Measurements from ENCODE around the gene ZBTB38. TPM values are rescaled to one million over a fixed set of nuclear protein-coding genes. Genes with fewer than 3 reads are reported as not detected.

Gene ZBTB38
- total and polyA plus RNA-seq, 9 donors = 23.2 to 125 (median 78.7) TPM

DNA sequence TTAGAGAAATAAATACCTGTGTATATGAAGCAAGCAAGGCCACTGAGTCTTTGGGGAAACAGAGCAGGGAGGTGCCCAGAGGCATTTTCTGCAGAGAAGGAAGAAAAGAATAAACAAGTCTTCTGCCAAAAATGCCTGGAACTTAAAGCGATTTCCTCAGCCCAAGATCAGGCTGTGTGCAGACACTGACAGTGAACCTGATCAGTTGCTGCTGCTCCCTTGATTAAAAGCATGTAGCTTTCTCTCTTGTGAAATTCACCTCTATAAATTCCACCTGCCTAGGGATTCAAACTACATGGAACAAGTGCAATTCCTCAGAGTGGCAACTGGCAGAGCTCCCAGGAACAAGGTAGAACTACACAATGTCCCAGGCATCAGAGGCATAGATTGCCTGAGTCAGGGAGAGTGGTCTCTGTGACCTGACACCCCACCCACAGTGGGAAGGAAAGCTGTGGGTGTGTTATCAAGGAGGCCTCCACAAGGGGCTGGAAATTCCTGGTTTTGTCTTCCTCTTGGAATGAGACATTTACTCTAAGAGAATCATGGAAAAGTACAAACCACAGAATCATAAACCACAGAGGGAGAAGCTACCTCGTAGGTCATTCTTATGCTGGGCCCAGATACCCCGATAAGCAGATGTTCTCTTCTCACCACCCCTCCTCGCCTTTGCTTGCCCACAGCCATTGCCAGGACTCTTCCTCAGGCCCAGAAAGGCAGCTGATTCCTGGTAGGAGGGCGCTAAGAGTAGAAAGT, 1.8 kb upstream of the ZBTB38 start:
- DNase-seq = peak in 4 of 5 donors; percentile 35 to 56 (median 40)
- no peaks in the 10 kb centered on the region for H3K27me3 ChIP-seq
- TF ChIP-seq EP300 (IDR thresholded peaks at IDR 0.05) (no peak), POLR2A (IDR thresholded peaks at IDR 0.05) (no peak)
- TF ChIP-seq, protein P1, sequence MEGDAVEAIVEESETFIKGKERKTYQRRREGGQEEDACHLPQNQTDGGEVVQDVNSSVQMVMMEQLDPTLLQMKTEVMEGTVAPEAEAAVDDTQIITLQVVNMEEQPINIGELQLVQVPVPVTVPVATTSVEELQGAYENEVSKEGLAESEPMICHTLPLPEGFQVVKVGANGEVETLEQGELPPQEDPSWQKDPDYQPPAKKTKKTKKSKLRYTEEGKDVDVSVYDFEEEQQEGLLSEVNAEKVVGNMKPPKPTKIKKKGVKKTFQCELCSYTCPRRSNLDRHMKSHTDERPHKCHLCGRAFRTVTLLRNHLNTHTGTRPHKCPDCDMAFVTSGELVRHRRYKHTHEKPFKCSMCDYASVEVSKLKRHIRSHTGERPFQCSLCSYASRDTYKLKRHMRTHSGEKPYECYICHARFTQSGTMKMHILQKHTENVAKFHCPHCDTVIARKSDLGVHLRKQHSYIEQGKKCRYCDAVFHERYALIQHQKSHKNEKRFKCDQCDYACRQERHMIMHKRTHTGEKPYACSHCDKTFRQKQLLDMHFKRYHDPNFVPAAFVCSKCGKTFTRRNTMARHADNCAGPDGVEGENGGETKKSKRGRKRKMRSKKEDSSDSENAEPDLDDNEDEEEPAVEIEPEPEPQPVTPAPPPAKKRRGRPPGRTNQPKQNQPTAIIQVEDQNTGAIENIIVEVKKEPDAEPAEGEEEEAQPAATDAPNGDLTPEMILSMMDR (IDR thresholded peaks at IDR 0.05) = no peak
- no peaks in the 10 kb centered on the region for H3K36me3 ChIP-seq
- intact Hi-C loops (cut with DNase I) = loop anchor here in 3 of 4 donors (5.0 kb wide), 3 partner anchors 46 to 91 kb away; no protein-coding TSS in a partner anchor
- no peaks in the 10 kb centered on the region for H3K9me3 ChIP-seq
- H3K4me3 ChIP-seq = no peak overlapping the region
- peaks cover 21% of the 10 kb centered on the region for H3K4me1 ChIP-seq (ENCODE audit: insufficient read depth)
- peak overlapping the region; percentile 80 to 87 for H3K27ac ChIP-seq
- WGBS, 3 donors = 23 to 38% (median 35%) methylated on average over 5 of the region's 5 CpGs

DNA sequence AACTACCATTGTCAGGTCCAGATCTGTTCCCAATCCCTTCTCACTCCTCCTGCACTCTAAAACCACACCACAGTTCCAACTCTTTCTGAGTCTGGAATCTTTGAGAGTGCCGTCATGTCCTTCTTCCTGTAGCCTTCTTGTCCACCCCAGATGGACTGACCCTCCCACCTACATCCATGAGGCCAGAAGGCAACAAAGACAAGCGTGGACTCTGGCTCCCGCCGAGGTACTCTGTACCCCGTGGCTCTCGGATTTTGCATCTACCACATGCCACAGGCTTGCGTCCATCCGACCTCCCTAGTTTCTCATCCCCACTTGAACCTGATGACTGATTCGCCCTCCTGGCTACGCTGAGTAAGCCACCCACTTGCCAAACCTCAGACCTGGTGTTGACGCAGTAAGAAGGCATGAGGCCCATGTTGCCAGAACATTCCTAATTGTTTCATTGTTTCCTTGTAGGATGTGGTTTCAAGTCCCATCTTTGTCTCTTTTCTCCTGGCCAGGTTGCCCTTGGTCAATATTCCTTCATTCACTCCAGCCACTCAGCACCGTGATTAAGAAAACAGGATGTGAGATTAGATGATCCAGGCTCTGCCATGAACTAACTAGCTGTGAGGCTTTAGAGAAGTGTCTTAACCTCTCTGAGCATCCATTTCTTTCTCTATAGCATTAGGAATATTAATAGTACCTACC, 1.1 kb upstream of the ZBTB38 start:
- TF ChIP-seq, protein P1 (IDR thresholded peaks at IDR 0.05) = no peak
- TF ChIP-seq EP300 (IDR thresholded peaks at IDR 0.05) (no peak), POLR2A (IDR thresholded peaks at IDR 0.05) (no peak)
- 67 to 84% (median 77%) methylated on average over 12 of the region's 12 CpGs for WGBS, 3 donors

DNA sequence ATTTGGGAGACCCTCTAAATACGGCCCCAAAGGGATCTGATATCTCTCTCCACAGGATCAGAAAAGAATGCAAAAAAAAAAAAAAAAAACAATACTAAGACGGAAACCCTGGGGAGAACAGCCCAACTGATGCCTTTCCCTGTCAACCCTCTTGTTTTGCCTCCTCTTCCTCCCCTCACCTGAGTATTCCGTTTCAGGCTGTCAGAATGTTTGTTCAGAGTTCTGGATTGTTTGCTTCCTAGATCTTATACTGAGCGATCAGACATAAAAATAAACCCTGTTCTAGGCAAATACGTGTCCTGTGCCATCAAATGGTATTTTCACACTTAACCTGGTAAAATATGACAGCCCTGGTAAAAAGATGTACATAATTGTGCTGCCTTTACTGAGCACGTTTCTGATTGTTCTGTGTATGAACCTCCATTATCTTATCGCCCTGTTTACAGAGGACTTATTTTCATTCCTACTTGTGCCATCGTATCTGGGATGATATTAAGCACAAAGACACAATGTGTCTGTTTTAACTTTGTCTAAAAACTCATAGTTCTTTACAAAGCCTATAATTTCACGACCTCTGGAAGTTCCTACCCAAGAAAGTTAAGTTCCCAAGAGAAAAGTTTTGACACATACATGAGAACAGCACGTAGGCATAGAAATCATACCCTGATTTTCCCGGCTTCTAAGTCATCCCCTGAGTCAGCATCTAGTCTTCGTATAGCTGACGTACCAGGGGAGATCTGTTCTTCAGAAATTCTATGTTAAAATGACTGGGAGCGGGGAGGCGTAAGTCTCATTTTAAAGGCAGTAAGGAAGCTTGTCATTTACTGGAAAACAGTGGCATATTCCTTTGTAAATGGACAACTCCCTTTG, 856 bp downstream of the ZBTB38 start:
- peak overlapping the region; percentile 80 to 87 for H3K27ac ChIP-seq
- H3K4me1 ChIP-seq (ENCODE audit: insufficient read depth) = peaks cover 19% of the 10 kb centered on the region
- H3K36me3 ChIP-seq = no peaks in the 10 kb centered on the region
- TF ChIP-seq, protein P1 (IDR thresholded peaks at IDR 0.05) = no peak
- TF ChIP-seq EP300 (IDR thresholded peaks at IDR 0.05) (no peak), POLR2A (IDR thresholded peaks at IDR 0.05) (no peak)
- H3K9me3 ChIP-seq = no peaks in the 10 kb centered on the region
- H3K27me3 ChIP-seq = no peaks in the 10 kb centered on the region
- no peak for DNase-seq
- intact Hi-C loops (cut with DNase I) = loop anchor here in 3 of 4 donors (5.0 kb wide), 3 partner anchors 43 to 88 kb away; no protein-coding TSS in a partner anchor
- 39 to 63% (median 40%) methylated on average over 15 of the region's 15 CpGs for WGBS, 3 donors
- no peak overlapping the region for H3K4me3 ChIP-seq

More for the DNA sequence above, 1.1 kb upstream of the ZBTB38 start:
- Histone ChIP-seq H3K36me3 (no peaks in the 10 kb centered on the region), H3K4me1 (ENCODE audit: insufficient read depth) (peaks cover 19% of the 10 kb centered on the region), H3K9me3 (no peaks in the 10 kb centered on the region), H3K4me3 (no peak overlapping the region), H3K27me3 (no peaks in the 10 kb centered on the region), H3K27ac (peak overlapping the region; percentile 80 to 87)
- DNase-seq = peak in 4 of 5 donors; percentile 35 to 50 (median 44)
- intact Hi-C loops (cut with DNase I) = loop anchor here in 3 of 4 donors (5.0 kb wide), 3 partner anchors 45 to 90 kb away; no protein-coding TSS in a partner anchor

DNA sequence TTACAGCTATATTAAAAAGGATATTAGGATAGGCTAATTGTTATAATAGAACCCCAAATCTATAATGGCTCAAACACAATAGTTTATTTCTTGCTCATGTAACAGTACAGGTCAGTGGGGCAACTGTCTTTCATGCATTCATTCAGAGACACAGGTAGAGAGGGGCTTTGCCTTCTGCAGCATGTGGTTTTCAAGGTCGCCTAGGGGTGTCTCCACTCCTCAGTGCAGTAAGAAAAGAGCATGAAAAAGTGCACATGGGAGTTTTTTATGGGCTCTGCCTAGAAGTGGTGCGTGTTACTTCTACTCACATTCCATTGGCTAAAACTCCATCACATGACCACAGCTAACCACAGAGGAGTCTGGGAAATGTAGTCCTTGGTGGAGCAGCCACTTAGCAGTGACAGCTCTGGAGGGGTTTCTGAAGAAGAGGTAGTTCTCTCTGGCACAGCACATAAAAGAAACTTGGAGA, 1.8 kb downstream of the ZBTB38 start:
- intact Hi-C loops (cut with DNase I) = loop anchor here in 1 of 4 donors (5.0 kb wide), 1 partner anchor 42 kb away; no protein-coding TSS in a partner anchor
- peaks cover 19% of the 10 kb centered on the region for H3K4me1 ChIP-seq (ENCODE audit: insufficient read depth)
- no peak for TF ChIP-seq POLR2A (IDR thresholded peaks at IDR 0.05)
- TF ChIP-seq, protein P1 (IDR thresholded peaks at IDR 0.05) = peak; percentile 20 to 66 (median 60)
- peak; percentile 51 to 78 (median 59) for DNase-seq
- WGBS, 3 donors = 3 to 10% (median 9%) methylated on average over 2 of the region's 2 CpGs
- no peak overlapping the region for H3K4me3 ChIP-seq
- peak overlapping the region in 1 of 2 donors; percentile 87 for H3K27ac ChIP-seq
- no peaks in the 10 kb centered on the region for H3K9me3 ChIP-seq
- H3K36me3 ChIP-seq = no peaks in the 10 kb centered on the region
- H3K27me3 ChIP-seq = no peaks in the 10 kb centered on the region

Data from ovary (tissue), 9 donors.